HG02884 (cell line): ENCODE results near the gene PEX14.

Experiments
- ATAC-seq: cut with Tn5 transposase; IDR thresholded peaks from one replicate; pipeline ENCODE4 v1.9.1; 2021; ENCODE audit warnings: mild to moderate bottlenecking, moderate library complexity; ENCODE audit not compliant: unreplicated experiment

The PEX14 gene

GRCh38 chr1:10515976-10516750 is 41.4 kb downstream of the PEX14 start:
- ATAC-seq: no peak

GRCh38 chr1:10516925-10517676 is 42.4 kb downstream of the PEX14 start:
- no peak for ATAC-seq

GRCh38 chr1:10517677-10517982 is 42.9 kb downstream of the PEX14 start:
- no peak for ATAC-seq

GRCh38 chr1:10519016-10519417 is 44.3 kb downstream of the PEX14 start:
- no peak for ATAC-seq

- ATAC-seq: no peak
These were observed 45.7 kb downstream of the PEX14 start for GRCh38 chr1:10520497-10520896.

- ATAC-seq: no peak
These were observed 46.2 kb downstream of the PEX14 start for GRCh38 chr1:10520952-10521351.

GRCh38 chr1:10521537-10522157 is 46.9 kb downstream of the PEX14 start:
- ATAC-seq: no peak

- no peak for ATAC-seq
These were observed 47.6 kb downstream of the PEX14 start for GRCh38 chr1:10522322-10522860.

GRCh38 chr1:10525208-10525607 is 50.5 kb downstream of the PEX14 start:
- no peak for ATAC-seq

GRCh38 chr1:10528066-10529014 is 53.6 kb downstream of the PEX14 start:
- ATAC-seq: no peak

- ATAC-seq: no peak
These were observed 54.3 kb downstream of the PEX14 start for GRCh38 chr1:10529091-10529490.

GRCh38 chr1:10529765-10530164 is 55.0 kb downstream of the PEX14 start:
- ATAC-seq: no peak

- no peak for ATAC-seq
These were observed 55.6 kb downstream of the PEX14 start for GRCh38 chr1:10530281-10530740.

- ATAC-seq: no peak
These were observed 56.2 kb downstream of the PEX14 start for GRCh38 chr1:10530756-10531495.

- no peak for ATAC-seq
These were observed 57.6 kb downstream of the PEX14 start for GRCh38 chr1:10532362-10532761.

- no peak for ATAC-seq
These were observed 59.8 kb downstream of the PEX14 start for GRCh38 chr1:10534519-10534918.

- no peak for ATAC-seq
These were observed 61.5 kb downstream of the PEX14 start for GRCh38 chr1:10536133-10536770.

- ATAC-seq: no peak
These were observed 62.5 kb downstream of the PEX14 start for GRCh38 chr1:10537082-10537766.
